G401.6 (cell line): ENCODE results near the gene FMNL3.

ENCODE experiments used
- FAIRE-seq: peaks from 2 replicates; lab custom pipeline; 2012; peaks lifted over from hg19 to GRCh38; lab: Jason Lieb, UNC

The FMNL3 gene

DNA sequence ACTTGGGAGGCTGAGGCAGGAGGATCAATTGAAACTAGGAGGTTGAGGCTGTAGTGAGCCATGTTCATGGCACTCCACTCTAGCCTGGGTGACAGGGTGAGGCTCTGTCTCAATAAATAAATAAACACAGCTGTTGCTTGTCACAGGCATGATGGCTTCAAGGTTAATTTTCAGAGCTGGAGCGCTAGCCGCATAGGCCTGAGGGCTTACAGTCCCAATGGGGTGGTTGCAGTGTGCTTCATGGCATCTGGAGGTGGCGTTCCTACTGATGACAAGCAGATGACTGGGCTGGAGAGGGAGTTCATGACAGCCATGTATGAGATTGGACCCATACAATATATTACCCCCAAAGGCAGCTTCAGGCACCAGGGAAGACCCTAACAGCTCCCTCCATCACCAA is 1.6 kb upstream of the FMNL3 start:
- FAIRE-seq: no peak

DNA sequence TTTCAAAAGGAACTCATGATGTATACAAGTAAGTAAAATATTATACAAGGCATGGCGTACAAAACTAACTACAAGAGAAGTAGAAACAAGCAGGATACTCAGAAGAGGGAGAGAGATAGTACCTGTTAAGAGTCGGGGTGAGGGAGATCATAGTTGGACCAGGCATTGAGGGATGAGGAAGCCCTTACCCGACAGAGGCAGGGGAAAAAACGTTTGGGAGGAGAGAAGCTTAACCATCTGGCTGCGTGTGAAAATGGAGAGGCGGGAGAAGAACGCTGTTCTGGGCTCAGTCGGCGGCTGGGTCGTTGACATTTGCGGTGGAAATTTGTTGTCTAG is 575 bp upstream of the FMNL3 start:
- FAIRE-seq: no peak

DNA sequence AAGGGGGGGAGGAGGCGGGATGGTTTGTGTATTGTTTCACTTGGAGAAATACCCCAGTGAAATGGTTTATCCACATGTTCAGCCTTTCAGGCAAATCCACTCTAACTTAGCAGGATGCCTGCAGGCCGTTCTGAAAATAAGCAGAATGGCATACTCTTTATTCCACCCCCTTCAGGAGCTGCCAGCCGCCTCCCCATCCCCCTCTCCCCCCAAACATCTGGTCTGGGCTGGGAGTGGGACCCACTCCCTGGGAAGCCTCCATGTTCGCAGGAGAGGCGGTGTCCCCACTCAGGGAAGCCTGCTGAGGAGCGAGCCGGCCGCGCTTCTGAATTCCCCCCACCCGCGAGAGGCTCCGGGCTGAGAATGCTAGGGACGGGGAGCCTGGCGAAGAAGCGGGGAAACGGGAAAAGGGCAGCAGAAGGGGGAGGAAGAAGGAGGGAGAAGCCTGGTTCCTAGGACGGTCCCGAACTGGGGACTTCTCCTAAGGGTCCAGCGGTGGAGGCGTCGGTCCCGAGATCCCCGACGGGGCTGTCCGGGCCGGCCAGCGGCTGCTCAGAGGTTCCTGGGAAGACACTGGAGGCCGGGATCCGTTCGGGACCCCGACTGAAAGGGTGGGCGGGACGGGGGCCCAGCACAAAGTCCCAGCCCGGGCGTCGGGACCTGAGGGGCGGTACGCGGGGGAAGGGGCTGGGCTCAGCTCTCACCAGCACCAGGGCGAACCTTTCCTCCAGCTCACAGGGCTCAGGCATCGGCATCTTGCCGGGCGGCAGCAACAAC is 666 bp downstream of the FMNL3 start:
- no peak for FAIRE-seq

DNA sequence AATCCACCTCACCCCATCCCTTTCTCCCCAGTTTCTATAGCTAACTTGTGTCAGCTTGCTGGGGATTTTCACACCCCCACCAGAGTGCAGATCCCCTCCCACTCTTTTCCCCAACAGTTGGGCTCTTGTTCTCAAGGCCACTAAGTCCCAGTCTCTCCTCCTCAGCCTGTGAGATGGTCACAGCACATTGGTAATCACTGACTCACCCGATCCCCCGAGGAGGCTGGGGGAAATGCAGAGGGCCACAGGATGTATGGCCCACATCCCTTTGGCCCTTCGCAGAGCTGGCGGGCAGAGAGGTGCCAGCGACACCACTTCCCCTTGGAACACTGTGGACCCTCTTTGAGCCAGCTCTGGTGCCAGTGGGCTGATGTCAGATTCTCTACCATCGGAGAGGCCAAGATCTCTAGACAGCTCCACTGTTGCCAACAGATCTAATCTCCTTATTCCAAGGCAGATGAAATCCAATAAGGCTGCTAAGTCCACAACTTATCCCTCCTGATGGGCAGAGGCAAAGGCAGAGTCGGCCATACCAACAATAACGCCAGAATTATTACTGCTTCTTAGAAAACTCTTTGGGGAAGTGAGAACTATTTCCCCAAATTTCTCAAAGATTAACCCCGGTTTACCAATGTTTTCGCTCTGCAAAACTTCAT is 1.6 kb downstream of the FMNL3 start:
- no peak for FAIRE-seq

DNA sequence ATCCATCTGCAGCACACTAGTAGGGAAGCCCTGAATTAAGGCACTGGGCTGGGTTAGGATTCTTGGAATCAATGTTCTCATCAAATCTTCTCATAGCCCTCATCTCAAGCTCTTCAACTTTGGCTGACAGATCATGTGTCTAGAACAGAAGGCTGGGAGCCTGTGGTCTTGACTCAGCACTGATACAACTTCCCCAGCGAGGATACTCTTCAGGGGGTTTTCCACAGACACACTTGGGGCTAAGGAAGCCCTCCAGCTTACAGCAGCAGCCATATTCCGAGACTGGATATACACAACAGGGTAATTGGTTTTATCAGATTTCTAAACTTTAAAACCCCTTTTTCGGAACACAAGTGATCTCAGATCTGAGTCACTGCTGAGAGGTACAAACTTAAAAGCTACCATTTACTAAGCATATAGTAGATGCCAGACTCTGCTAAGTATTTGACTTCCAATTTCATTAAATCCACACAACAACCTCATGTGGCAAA is 3.5 kb downstream of the FMNL3 start:
- FAIRE-seq: no peak

DNA sequence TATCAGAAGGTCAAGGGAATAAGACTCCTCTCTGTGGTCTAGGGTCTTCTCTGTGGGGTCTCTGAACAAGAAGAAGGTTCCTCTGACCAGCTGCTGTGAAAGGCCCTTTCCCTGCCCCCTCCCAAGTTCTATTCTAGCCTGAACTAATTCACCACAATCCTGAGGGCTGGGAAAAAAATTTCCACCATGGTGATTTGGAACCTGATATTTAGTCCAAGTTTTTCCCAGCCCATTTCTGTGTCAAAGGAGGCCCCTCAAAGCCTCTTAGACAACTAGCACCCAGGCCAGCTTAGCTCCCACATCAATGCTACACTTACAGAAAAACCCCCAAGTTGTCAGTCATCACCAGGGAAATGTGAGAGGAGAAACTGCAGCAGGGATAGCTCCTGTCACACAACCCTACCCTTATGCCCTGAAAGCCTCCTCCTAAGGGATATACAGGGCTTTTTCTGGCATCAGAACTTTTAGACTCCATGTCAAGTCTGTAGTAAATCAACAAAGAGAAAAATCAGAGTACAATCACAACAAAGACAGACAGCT is 4.5 kb downstream of the FMNL3 start:
- FAIRE-seq: no peak

DNA sequence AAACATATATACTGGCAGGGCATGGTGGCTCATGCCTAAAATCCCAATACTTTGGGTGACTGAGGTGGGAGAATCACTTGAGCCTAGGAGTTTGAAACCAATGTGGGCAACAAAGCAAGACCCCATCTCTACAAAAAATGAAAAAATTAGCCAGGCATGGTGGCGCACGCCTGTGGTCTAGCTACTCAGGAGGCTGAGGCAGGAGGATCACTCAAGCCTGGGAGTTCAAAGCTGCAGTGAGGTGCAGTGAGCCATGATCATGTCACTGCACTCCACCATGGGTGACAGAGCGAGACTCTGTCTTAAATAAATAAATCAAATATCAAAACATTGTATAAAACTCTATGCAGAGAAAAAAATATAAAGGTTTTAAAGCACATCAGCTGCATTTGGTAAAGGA is 5.2 kb downstream of the FMNL3 start:
- FAIRE-seq: no peak

DNA sequence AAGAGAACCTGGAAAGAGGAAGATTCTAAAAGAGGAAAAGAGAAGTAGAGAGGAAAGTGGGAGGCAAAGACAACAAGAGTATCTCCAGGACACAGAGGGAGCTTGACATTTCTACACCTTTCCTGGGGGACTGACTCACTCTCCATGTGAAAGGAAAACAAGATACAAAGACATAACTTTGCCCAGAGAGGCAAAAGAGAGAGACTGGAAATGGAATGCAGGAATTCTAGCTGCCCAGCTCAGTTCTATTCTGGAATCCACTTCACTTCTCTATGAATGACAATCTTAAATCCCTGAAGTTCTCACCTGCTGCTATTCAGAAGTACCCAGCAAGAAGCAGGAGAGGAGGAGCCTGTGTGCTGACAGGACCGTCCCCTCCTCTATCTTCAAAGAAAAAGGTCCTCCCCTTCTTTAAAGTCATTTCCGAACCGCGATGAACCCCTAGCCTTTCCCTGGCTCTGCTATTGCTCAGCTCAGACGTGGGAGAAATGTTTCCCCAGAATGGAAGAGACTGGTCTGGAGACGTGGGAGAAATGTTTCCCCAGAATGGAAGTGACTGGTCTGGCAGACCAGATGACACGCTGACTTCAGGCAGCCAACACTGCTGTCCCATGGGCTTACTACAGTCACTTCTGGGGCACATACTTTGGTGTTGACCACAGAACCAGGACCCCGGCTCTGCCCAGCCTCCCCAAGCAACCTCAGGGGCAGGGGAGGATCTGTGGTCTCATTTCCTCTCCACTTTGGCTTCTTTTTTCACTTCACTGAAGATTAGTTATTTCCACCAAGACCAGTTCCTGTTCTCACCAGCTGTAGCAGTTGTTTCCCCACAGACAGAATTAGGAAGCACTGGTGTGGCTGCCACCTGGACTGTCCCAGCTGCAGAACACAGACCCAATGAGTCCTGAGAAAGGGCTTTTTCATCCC is 8.3 kb downstream of the FMNL3 start:
- no peak for FAIRE-seq

DNA sequence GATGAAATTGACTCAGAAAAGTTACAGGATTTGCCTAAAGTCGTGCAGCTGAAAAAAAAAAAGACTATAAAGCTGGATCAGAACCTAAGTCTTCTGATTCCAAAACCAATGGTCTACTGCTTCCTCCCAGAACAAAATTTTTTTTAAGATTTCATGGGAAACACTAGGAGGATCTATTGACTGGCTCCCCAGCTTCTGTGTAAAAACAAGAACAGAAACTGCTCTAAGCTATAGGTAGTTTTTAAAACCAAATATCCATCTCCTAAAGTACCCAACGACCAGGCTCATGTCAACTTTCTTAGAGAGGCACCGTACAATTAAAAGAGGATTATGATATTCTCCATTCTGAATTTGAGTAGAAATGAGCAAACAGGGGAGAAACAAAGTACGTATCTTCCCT is 9.4 kb downstream of the FMNL3 start:
- FAIRE-seq: no peak

DNA sequence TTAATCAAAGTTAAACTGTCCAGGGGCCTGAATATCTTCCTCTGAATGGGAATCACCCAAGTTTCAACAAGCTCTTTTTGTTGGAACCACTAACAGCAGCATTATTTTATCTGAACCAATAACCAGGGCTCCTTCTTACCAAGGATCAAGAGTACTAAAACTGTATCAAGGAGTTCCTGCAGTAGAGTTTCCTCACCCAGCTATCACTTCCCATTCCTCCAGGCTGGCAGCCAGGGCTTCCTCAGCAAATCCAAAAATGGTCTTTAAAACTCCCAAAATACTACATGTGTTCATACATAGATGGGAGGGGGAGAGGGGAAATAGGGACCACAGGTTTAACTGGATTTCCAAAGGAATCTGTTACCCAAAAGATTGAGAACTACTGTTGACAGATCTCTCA is 10.5 kb downstream of the FMNL3 start:
- FAIRE-seq: no peak

DNA sequence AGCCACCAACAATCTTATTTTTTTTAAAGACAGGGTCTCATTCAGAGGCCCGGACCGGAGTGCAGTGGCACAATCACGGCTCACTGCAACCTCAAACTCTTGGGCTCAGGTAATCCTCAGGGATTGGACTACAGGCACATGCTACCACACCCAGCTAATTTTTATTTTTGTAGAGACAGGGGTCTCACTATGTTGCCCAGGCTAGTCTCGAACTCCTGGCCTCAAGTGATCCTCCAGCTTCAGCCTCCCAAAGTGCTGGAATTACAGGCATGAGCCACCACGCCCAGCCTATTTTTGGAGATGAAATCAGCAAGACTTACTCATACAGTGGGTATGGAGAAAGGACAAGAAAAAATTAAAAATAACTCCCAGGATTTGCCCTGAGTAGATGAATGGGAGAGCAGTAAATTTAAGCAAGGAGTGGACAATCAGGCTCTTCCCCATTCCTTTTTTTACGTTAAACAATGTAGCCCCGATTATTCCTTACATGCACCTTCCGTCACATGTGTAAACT is 13.2 kb downstream of the FMNL3 start:
- FAIRE-seq: no peak

DNA sequence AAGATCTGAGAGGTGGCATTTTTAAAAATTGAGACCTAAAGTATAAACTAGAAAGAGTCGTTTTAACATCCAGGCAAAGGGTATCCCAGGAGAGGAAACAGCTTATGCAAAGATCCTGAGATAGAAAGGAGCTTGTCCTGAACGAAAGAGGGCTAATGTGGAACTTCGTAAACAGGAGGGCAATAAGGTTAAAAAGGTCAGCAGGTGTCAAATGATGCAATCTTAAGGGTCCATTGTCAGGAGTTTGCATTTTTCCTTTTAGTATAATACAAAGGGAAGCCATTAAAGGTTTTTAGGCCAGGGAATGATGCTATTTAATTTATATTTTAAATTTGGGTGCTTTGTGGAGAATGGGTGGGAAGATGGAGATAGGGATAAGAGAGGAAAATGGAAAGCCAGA is 14.4 kb downstream of the FMNL3 start:
- no peak for FAIRE-seq

DNA sequence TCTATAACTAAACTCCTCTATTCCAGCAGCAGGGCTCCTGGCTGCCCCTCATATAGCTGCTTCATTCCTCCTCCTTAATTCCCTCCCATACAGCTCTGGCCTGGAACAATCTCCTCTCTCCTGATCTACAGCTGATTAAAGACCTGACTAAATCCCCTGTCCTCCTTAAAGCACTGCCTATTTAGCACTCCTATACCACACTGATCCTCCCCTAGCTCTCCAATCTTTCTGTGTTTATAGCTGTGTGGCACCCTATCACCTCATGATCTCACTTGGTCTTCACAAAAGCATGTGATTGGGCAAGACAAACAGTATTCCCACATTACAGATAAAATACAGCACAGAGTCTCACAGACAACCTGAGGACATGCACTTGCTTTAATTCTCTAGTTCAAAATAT is 17.4 kb downstream of the FMNL3 start:
- no peak for FAIRE-seq

DNA sequence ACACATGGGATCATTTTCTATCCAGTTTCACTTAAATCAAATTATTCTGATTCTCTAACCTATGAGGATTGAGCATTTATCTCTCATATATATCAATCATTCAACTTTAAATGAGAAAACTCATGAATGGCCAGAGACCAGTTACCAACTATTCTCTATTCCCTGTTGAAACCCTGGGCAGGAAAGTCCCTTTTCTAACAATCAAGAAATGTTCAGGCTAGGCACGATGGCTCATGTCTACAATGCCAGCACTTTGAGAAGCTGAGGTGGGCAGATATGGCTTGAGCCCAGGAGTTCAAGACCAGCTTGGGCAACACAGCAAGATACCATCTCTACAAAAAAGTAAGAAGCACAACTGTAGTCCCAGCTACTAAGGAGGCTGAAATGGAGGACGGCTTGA is 18.0 kb downstream of the FMNL3 start:
- FAIRE-seq: no peak

DNA sequence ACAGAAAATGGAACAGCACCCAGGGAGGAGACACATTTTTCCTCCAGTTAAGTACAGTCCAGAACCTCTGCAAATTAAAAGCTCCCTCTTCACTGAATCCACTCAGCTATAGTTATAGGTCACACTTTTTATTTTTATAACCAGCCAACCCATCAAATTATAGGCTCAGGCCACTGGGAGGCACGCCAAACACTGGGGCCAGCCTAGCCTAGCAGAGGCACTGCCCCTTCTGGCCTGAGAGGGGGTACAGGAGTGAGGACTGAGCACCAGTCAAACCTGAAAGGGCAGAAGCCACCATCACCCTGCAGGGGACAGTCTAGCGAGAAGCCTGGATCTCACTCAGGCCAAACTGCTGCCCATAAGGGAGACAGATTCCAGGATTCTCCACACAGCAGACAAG is 19.3 kb downstream of the FMNL3 start:
- FAIRE-seq: no peak

DNA sequence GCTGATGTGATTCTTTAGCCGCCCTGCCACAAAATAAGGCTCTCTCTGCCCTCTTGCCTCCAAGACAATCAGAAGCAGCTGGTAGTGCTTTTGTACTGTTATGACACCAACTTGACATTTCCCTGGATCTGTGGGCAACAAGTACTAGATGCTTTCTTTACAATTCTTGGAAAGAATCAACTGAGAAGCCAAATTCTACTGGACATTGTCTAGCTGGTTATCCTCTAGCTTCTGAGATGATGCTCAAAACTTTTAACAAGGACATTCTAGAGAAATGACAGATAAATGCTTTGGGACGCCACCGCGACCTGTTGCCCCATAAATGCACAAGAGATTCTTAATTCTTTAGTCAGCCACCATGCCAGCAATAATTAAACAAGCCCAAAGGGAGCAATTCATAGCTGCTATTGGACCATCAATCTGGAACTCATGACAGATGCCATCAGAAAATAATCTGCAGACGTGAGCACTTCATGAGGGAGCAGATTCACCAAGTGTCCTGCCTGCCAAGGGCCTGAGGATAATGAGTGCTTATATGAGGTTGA is 22.8 kb downstream of the FMNL3 start:
- FAIRE-seq: no peak

DNA sequence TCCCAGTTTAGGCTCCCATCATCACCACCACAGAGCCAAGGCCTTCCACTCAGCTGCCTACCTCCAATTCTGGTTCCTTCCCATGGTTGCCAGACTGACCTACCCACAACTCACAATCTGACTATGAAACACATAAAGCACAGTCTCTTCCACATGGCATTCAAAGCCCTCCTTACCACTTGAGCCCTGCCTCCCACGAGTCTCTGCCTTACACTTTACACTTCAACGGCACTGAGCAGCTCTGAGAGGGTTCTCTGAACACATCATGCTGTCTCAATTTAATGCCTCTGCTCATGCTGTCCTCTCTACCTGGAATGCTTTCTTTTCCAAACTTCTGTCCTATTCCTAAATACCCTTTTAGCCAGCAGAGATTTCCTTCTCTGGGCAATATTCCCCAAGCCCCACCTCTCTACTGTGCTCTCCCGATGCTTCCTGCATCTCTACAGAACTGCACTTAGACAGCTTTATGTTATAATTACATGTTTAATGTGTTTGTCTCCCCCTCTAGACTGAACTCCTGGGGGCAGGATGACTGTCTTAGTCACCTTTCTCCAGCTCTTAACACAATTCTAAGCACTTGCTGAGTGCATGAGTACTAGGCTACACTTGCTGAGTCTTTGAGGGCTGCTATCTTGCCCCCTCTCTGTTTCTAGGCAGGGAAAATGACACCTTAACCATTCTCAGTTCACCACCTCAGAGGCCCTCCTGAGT is 23.5 kb downstream of the FMNL3 start:
- no peak for FAIRE-seq

DNA sequence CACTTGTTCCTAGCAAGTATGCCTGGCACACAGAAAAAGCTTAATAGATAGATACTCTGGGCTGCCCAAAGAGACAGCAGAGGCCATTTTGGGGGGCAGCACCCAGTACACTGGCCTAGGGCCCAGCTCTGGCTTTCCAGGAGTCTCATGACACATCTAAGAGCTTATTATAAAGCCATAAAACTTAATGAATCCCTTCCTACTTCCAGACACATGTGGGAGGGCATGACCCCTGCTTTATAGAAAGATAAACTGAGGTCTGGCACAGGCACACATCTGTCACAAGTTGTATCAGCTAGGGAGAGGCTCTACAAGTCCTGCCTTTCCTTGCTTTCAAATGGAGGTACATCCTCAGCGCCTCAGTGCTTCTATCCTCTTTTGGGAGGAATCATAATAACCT is 27.1 kb downstream of the FMNL3 start:
- FAIRE-seq: no peak

DNA sequence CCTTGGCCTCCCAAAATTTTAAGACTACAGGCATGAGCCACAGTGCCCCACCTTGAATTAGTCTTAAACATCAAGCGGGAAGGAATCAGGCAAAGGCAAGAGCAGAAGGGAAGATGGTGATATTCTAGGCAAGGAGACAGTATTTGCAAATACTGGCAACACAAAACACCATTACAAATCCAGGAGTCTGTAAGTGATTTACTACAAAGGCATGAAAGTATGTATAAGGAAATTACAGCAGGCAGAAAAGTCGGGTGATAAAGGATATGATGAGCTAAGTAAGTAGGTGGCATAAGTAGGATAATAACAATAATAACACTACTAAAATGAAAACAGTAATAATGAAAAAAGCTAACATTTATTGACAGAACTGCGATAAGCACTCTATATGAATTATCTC is 28.5 kb downstream of the FMNL3 start:
- no peak for FAIRE-seq

DNA sequence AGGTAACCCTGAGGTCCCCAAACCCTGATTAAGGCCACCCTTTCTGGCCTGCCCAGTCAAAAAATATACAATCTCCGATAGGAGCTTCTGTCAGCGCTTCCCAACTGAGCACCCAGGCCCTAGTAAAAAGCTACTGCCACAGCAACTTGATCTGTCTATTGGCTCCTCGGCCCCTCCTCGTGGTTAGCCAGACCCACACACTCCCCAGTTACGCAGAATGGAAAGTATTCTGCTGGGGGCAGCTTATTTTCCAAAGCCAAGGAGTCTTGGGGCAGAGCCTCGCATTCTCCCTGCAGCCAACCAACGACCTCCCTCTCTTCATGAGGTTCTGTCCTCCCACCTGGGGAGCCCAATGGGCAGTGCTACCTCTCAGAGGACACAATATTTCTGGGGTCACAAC is 32.1 kb downstream of the FMNL3 start:
- FAIRE-seq: no peak

DNA sequence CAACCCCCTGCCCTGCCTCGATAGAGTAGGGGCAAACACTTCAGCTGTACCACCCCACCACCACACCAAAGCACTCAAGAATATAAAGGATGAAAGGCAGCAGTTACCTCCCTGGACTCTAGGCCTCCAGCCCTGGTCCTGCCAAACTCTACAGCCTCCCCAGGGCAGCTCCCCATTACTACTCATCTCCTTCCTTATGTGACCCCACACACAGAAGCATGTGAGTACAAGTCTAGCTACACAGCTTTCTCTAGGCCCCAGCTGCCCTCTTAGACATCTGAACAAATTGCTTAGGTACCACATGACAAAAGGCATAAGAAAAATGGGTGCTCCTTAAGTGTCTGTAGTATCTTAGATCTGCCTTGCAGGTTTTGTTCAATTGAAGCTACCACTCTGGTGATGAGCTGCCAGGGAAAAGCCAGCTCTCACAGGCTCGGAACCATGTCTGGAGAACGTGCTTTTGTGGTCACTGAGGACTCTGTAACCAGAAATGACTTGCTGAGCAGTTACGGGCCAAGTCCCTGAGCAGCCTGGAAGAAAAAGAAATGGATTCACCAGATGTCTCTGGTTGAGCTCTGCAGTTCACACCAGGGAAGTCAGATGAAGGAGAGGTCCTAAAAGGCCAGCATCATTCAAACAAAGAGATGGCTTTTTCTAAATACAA is 32.8 kb downstream of the FMNL3 start:
- FAIRE-seq: no peak
